Sciatic nerve (tissue), 2 donors: Measurements from ENCODE around the gene TULP1. TPM values are rescaled to one million over a fixed set of nuclear protein-coding genes. Genes with fewer than 3 reads are reported as not detected.
"Not testable (repeated sequence)": the region's sequence is repeated elsewhere in the genome, so short reads cannot be mapped to it uniquely, and the experiment has no call there.

Experiments
- ATAC-seq: fragments of 200-7000 bp; cut with Tn5 transposase; one replicate; pipeline ENCODE4 v1.9.1; 2020; ENCODE audit warnings: mild to moderate bottlenecking, moderate library complexity
- DNase-seq: peaks from one replicate; pipeline ENCODE4 v3.0.0-alpha.2; 2020; ENCODE audit warnings: low spot score
- intact Hi-C: fragments of 100-400 bp; cut with DNase I; formaldehyde crosslinking; loops from one replicate; pipeline ENCODE4 v1.14.2; 2022
- total RNA-seq: library from RNA; stranded (reverse); fragmentation: NEBNext Ultra II Directional; extraction: Animal tissue kit (Norgen Biotek cat#: 25700); gene quantifications from one replicate; pipeline ENCODE4 v1.2.1, GENCODE V29; 2021
- donor health status: DM: no; HTN: no; CAD: no.
- donor health status: DM: no; HTN: no; CAD: no.

Gene TULP1
- total RNA-seq, result not detected

- no peak for ATAC-seq
- DNase-seq, result no peak
- intact Hi-C loops, result no loop called here
Observed at GRCh38 chr6:35512740-35513139, at the start of gene TULP1. TSS of gene TULP1 (minus strand) at chr6:35512896. CDS start at chr6:35512858, 38 bp downstream.

DNA sequence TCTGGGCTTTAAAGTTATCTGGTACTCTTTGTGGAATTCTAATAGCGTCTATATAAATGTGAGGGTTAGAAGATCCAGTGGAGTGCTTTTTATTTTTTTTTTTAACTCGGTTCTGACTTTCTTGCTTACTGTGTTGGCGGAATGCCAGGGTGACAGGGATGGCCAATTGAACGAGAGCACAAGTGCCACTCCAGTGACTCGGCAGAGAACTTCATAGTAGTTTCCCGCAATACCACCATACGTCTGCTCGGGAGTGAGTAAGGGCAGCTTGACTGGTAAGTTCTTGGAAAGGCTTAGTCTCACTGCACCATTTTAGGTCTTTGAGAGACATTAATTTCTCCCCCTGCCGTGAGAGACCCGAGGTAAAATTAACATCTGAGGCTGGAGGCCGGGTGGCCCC is 49.4 kb upstream of the TULP1 start:
- ATAC-seq (no peak), DNase-seq (no peak)

DNA sequence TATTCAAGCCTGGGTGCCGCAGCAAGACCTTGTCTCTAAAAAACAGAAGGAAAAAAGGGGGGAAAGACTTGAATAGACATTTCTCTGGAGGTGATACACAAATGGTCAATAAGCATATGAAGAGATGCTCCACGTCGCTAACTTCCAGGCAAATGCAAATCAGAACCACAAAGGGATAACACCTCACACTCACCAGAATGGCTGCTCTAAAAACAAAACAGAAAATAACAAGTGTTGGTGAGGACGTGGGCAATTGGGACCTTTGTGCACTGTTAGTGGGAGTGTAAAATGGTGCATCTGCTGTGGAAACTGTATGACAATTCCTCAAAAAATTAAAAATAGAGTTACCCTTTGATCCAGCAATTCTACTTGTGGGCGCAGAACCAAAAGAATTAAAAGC is 48.4 kb upstream of the TULP1 start:
- DNase-seq (no peak), ATAC-seq (no peak)
- intact Hi-C loops, result no loop called here

More for the DNA sequence above, 49.4 kb upstream of the TULP1 start:
- intact Hi-C loops, result no loop called here

DNA sequence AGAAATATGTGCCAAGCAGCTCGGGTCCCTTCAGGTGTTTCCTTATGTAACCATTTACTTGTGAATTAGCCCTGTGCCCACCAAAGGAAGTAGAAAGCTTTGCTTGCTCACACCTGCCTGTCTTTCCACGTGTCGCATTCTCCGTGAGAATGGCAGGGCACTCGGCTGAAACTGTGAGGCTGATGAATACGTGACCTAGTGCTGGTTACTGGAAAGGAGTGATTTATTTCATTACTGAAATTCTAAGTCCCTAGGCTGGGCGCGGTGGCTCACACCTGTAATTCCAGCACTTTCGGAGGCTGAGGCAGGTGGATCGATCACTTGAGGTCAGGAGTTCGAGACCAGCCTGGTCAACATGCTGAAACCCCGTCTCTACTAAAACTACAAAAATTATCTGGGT is 45.9 kb upstream of the TULP1 start:
- no peak for DNase-seq

DNA sequence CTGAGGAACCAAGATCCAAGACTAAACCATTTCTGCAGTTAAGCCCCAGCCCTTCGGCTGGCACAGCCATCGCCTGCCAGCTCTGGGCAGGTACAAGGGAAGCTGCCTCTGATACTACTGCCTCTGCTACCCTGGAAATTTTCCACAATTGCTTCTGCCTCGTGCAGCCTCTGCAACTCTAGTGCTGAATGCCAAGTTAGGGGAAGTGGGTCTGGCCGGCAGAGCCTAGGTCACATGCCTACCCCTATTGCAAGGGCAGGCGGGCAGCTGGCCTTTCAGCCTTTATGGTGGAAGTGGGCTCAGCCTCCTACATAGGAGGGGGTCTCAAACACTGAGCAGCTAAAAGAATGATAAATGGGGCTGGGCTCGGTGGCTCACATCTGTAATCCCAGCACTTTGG is 44.5 kb upstream of the TULP1 start:
- peak; percentile 38 for ATAC-seq
- intact Hi-C loops, result no loop called here
- peak; percentile 60 for DNase-seq

More for the DNA sequence above, 45.9 kb upstream of the TULP1 start:
- intact Hi-C loops, result no loop called here
- no peak for ATAC-seq

GRCh38 chr6:35554811-35555210 is 42.1 kb upstream of the TULP1 start:
- intact Hi-C loops, result no loop called here
- DNase-seq (no peak), ATAC-seq (no peak)

- no peak for DNase-seq
- intact Hi-C loops, result no loop called here
- ATAC-seq, result no peak
Observed at GRCh38 chr6:35553315-35553714, 40.6 kb upstream of the TULP1 start.

DNA sequence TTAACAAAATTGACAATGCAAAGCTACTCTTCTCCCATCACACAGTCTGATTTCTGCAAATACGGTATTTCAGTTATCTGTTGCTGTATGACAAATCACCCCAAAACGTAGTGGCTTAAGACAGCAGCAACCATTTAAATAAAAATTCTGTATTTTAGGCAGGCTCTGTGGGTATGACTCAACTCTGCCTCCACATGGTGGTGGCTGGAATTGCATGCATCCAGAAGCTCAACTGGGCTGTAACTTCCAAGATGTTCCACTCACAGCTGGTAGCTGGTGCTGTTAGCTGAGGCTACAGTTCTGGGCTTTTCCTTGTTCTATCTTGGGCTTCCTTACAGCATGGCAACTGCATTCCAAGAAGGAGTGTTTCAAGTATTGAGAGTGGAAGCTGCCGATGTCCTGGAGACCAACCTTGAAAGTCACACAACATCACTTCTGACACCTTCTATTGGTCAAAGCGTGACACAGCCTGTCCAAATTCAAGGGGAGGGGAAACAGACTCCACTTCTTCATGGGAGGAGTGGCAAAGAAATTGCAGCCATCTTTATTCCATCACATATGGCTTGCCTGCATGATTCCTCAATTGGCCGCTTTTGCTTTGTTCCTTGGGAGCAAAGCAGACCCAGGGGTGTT is 39.7 kb upstream of the TULP1 start:
- intact Hi-C loops, result no loop called here
- DNase-seq (no peak), ATAC-seq (no peak)

- intact Hi-C loops, result no loop called here
- DNase-seq (no peak), ATAC-seq (no peak)
Observed at GRCh38 chr6:35550437-35550836, 37.7 kb upstream of the TULP1 start.

DNA sequence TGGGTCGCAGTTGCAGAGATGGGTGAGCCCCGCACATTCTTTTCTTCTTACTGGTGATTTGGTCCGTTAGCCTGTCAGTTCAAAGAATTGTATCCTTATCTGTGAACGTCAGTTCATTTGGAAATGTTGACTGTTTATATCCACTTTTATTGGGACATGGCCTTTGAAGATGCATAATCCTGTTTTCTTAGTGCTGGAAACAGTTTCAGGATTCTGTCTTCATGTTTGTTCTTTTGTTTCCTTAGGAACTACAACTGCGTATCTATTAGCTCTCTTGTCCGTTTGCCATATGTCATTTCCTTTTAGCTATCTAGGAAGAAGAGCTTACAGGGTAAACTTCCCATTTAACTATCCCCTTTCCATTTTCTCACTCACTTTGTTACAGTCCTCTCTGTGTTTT is 35.0 kb upstream of the TULP1 start:
- ATAC-seq, result no peak
- intact Hi-C loops, result no loop called here

GRCh38 chr6:35544769-35545361 is 32.2 kb upstream of the TULP1 start:
- DNase-seq, result no peak
- ATAC-seq, result no peak
- intact Hi-C loops, result no loop called here

More for the DNA sequence above, 35.0 kb upstream of the TULP1 start:
- no peak for DNase-seq

DNA sequence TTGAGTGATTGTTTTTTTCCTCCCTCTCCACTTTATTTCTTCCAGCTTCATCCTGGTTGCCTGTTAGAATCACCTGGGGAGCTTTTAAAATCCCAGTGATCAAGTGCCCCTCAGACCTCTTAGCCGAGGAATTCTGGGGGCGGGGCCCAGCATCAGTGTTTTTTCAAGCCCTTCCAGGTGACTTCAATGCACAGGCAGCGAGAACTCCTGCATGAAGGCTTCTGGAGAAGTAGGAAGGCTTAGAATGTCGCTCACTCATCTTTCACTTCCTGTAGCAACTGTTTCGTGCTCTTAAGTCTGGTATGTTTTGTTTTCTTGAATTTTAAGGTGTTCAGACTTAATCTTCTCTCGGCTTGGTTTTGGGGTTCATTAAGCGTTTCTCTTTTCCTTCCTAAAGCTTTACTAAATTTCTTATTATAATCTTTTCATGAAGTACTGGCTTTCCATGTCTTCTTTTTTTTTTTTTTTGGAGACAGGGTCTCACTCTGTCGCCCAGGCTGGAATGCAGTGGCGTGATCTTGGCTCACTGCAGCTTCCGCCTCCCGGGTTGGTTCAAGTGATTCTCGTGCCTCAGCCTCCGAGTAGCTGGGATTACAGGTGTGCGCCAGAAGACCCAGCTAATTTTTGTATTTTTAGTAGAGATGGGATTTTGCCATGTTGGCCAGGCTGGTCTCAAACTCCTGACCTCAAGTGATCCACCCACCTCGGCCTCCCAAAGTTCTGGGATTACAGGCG is 30.9 kb upstream of the TULP1 start:
- ATAC-seq, result no peak
- intact Hi-C loops, result no loop called here
- no peak for DNase-seq

DNA sequence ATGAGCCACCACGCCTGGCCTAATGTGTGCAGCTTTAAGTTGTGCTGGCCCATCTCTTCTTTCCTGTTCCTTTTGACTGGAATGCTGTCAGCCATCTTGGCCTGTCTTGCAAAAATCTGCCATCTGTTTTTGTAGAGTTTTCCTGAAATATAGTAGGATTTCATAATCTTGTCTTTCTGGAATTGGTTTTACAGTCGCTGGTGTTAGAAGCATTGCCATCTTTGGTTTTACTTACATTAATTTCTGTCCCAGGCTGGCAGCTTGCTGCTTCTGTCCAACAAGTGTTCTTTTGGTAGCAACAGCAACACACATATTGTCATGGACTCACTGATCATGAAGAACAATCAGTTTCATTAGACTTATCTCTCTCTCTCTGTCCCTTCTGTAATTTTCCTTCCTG is 29.1 kb upstream of the TULP1 start:
- intact Hi-C loops, result no loop called here
- DNase-seq (no peak), ATAC-seq (no peak)

DNA sequence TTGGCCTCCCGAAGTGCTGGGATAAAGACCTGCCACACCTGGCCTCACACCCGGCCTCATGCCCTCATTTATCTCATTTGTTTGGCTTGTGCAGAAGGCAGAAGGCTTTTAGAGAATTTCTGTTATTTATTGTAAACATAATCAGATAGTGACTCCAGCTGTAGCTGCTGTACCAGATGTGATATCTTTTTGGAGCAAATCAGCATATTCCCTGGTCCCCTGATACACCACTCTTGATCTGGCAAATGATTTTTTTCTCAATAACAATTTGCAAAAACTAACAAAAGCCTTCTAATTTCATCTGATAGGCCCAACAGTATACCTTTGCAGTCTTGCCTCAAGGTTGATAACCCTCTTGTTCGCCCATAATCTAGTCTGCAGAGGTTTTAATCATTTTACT is 26.5 kb upstream of the TULP1 start:
- DNase-seq (no peak), ATAC-seq (no peak)
- intact Hi-C loops, result no loop called here

GRCh38 chr6:35535847-35536246 is 23.2 kb upstream of the TULP1 start:
- DNase-seq, ATAC-seq, intact Hi-C loops: not testable (repeated sequence)

GRCh38 chr6:35534407-35535170 is 21.9 kb upstream of the TULP1 start:
- no peak for ATAC-seq
- DNase-seq, result no peak
- intact Hi-C loops, result no loop called here

DNA sequence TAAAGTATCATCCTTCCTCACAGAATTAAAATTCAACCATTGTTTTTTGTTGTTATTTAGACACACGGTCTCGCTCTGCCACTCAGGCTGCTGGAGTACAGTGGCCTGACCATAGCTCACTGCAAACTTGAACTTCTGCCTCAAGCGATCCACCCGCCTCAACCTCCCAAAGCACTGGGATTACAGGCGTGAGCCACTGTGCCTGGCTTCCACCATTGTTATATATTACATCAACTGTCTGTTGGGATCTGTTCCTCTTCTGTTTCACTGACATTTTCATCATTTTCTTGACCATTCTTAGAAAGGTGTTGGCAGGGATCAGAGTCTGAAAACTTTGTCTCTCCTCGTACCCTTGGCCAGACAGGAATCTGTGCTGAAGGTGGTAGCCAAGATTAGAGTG is 21.3 kb upstream of the TULP1 start:
- DNase-seq (no peak), ATAC-seq (no peak)
- intact Hi-C loops, result no loop called here

- DNase-seq (no peak), ATAC-seq (no peak)
- intact Hi-C loops, result no loop called here
Observed at GRCh38 chr6:35532126-35532525, 19.4 kb upstream of the TULP1 start.

DNA sequence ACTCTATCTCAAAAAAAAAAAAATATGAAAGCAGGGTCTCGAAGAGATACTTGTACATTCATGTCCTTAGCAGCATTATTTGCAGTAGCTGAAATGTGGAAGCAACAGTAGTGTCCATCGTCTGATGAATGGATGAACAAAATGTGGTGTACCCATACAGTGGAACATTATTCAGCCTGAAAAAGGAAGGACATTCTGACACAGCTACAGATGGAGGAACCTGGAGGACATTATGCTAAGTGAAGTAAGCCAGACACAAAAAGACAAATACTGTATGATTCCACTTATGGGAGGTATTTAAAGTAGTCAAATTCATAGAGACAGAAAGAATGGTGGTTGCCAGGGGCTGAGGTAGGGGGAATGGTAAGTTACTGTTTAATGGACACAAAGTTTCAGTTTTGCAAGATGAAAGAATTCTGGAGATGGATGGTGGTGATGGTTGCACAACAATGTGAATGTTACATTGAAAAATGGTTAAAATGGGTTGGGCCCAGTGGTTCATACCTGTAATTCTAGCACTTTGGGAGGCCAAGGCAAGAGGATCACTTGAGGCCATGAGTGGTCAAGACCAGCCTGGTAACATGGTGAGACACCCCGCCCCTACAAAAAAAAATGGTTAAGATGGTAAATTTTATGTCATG is 11.8 kb upstream of the TULP1 start:
- no peak for DNase-seq
- intact Hi-C loops, result no loop called here
- ATAC-seq, result no peak
